ENCODE data around the gene SPARC. TPM values are rescaled to one million over a fixed set of nuclear protein-coding genes. Genes with fewer than 3 reads are reported as not detected.
"Not testable (repeated sequence)": the region's sequence is repeated elsewhere in the genome, so short reads cannot be mapped to it uniquely, and the experiment has no call there.

SPARC gene
- polyA plus RNA-seq, 1 donor, result 1,957 TPM

DNA sequence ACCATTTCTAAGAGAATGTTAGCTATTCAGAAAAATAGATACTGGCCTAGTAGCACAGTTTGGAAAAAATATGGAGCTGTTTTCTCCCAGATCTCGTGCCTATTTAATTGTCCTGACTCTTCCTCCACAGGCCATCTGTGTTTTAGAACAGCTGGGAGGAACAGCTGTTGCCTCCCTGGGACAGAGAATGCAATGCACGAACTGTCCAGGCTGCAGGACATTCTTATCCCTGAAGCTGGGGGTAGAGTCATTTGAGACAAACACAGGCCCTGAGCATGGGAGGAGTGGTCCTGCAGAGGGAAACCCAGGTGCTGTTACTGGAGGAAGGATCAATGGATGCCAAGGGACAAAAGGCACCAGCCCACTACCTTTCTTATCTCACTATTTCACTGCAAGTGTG lies 20.9 kb upstream of the SPARC start:
- DNase-seq, result no peak

DNA sequence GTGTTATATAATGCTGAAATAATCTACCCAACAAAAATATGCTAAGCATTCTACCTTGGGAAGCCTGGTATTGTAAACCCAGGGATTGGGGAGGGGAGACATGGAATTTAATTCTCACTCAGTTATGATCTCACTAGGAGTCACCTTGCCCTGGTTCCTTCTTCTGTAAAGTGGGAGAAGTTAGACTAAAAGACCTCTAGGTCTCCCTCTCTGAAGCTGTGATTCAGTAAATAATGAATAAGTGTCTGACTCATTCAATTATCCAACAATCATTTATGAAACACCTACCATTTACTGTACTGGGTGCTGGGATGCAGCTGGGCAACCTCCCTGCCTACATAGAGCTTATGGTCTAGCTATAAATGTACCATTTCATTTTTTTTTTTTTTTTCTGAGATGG lies 20.2 kb upstream of the SPARC start:
- no peak for DNase-seq

DNA sequence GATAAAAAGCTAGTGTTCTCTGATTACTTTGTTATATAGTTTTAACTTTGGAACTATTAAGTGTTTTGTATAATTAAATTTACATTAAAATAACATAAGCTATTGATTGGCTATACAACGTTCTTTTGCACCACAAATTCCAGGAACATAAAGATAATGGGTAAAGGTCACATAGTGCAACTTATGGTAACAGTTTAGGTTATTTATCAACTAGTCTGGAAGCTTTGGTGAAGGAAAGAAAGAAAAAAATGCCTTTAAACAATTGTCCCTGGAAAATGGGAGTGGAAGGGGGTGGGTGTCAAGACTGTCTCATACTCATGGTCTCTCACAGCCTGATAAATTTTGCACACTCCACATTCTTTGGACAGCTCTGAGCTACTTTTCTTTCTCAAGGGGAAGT lies 17.1 kb upstream of the SPARC start:
- DNase-seq, result no peak

DNA sequence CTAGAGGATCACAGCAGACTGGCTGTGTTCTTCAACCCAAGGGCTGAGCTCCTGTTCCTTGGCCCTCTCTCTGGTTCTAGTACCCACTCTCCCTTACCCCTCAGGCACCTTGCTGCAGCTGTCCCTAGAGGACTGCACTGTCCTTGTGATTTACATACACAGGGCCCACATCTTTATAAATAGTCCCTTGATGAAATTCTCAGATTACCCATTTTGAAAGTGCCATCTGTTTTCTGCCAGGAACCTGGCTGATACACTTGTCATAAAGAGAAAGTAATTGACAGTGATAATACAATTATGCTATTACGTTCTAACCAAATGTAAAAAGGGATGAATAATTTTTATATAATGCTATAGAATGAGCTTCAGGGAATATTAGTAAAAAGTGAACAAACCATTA lies 16.5 kb upstream of the SPARC start:
- DNase-seq, result no peak

DNA sequence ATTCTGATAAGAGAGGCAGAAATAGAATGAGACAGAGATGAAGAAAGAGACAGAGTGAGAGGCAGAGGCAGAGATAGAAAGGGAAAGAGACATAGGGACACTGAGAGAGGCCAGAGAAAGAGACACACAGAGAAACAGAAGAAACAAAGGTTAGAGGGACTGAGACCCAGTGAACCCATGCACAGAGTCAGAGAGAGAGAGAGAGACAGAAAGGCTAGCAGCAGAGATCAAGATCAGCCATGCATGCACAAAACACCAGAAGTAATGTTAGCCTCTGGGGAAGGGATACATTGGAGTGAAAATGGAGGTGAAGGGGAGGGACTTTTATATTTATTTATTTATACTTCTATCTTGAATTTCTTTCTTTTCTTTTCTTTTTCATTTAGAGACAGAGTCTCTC lies 14.1 kb upstream of the SPARC start:
- DNase-seq, result no peak

DNA sequence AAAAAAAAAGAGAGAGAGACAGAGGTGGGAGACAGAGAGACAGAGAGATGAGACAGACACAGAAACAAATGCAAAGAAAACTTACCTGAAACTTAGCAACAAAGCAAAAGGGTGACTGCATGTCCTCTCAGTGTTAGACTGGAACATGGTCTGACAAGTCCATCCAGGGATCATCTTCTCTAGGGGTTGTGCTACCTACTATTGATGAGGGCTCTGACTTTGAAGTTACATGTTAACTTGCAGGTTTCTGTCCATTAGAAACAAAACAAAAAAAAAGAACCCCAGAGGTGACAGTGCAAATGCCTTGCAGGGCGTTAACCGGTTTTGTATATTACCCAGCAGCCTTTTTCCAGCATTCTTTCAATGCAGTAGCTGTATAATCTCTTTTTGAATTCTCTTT lies 13.6 kb upstream of the SPARC start:
- DNase-seq, result no peak

DNA sequence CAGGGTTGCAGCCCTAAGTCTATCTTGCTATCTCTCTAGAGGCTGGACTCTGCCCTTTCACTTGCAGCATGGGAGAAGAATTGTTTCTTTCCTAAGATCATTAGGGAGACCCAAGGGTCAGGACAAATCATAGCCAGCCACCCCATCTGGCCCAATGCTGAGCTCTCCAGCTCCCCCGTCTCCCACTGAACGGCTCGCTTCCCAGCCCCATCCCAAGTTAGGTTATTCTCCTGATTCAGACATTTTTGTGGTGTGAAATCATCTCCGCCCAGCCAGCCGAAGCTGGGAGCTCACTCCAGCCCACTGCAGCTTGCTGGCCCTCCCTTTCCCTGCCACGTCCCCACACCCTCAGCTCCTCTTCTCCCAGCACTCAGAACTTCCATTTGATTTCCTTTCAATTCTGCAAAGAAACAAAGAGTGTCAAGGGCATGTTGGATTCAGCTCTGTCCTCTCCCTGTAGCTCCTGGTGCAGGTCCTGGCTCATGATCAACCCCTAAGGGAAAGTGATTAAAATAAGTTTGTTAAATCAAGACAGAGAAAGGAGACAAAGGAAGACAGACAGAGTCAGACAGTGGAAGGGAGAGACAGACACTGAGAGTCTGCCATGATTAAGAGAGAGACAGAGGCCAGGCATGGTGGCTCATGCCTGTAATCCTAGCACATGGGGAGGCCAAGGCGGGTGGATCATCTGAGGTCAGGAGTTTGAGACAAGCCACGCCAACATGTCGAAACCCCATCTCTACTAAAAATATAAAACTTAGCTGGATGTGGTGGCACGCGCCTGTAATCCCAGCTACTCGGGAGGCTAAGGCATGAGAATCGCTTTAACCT lies 12.6 kb upstream of the SPARC start:
- peak; percentile 79 for DNase-seq

DNA sequence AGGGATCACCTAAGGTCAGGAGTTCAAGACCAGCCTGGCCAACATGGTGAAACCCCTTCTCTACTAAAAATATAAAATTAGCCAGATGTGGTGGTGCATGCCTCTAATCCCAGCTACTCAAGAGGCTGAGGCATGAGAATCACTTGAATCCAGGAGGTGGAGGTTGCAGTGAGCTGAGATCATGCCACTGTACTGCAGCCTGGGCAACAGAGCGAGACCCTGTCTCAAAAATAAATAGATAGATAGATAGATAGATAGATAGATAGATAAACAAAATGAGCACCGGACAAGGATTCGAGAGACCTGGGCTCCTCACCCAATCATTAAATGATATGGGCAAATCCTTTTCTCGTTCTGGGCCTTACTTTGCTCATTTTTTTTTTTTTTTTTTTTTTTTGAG lies 11.4 kb upstream of the SPARC start:
- not testable (repeated sequence) for DNase-seq

DNA sequence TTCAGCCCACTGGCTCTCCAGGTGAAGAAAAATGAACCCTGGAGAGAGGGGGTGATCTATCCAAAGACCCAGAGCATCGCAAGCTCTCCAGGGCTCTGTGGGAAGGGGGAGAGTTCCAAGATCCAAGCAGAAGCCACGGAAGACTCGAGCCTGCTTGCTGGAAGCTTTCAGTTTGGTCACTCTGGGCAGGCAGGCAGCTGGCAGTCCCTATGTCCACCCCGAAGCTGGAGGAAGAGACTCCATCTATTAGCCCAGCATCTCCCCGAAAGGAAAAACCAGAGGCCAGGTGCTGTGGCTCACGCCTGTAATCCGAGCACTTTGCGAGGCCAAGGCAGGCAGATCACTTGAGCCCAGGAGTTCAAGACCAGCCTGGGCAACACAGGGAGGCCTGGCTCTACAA lies 10.7 kb upstream of the SPARC start:
- no peak for DNase-seq

DNA sequence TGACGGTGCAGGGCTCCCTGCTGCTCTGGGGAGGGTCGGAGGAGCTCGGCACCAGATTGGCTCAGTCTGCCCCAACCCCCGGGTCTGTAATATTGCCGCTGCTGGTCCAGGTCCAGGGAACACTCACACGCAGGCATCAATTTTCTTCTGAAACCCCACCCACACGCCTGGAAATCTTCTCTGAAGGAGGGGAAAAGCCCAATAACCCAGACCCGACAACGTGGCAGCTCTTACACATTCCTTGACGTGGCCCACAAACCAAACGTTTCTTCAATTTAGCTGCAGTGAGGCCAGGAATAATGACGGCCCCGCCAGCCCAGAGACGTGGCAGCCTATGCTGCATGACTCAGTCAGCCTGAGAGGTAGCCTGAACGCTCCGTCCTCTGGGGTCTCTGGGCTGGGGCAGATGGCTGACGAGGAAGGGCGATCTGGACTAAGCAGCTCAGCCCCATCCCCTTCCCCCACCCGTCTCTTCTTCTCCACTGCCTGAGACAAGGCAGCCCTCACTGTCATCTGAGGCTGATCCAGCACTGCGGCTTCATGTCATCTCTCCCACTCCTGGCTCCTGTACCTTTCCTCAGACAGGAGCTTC lies 9.9 kb upstream of the SPARC start:
- no peak for DNase-seq

DNA sequence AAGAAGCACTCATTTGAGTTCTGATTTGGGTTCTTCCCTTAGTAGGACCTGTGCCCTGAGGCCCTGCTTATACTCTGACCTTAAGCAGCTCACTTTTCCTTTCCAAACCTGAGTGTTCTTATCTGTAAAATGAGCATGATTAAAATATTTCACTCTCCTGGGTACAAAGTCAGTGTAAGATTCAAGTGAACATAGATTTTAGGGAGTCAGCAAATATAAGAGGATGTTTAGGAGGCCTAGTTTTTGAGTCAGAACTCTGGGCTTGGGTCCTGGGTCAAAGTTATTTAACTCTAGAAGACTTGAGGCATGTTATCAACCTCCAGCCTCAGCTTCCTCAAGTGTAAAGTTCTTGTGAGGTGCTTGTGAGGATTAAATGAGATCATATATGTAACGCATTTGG lies 8.7 kb upstream of the SPARC start:
- DNase-seq, result no peak

DNA sequence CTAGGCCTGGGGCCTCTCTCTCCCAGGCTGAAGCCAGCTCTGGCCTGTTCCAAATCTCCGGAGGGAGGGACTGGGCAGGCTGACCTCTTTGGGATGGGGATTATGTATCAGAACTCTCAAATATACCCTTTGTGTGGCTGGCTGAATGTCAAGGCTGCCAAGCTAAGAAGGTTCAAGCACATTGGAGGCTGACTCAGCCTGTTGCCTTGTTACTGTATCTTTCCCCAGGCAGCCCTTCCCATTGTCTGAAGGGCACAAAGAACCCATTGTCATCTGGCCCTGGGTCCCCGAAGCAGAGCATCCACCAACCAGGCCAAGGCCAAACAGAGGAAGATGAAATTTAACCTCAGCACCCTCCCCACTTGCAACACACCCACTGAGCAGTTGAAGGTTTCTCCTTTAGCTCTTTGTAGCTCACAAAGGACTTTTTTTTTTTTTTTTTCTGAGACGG lies 7.3 kb upstream of the SPARC start:
- DNase-seq, result no peak

DNA sequence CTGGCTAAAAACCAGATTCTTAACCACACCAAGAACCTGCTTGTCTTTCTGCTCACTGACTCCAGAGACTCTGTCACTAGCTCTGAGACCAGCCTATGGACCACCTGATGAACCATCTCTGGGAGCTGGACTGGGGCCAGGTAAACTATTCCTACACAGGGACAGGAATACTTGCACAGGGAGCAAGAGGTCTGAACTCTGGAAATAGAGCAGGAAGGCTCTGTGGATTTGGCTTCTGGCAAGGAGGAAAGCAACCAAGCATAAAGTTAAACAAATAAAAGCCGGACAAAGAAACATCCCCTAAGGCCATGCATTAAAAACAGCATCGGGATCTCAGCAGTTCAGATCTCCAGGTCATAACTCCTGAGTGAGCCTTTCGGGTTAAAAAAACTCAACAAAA lies 5.6 kb upstream of the SPARC start:
- DNase-seq, result no peak

DNA sequence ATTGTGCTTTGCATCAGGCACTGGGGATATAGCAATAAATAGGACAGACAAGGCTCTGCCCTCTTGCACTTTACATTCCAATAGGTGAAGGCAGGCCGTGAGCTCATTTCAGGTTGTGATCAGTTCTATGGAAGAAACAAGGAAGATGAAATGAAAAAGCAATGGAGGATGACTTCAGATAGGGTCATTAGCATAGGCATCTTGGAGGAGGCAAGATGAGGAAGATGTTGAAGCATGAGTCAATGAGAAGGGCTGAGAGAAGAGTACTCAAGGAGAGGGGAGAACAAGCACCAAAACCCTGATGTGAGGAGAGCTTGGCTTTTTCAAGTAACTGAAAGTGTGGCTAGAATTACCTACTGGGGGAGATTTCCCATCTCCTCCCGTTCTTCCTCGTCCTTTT lies 5.0 kb upstream of the SPARC start:
- DNase-seq, result no peak

DNA sequence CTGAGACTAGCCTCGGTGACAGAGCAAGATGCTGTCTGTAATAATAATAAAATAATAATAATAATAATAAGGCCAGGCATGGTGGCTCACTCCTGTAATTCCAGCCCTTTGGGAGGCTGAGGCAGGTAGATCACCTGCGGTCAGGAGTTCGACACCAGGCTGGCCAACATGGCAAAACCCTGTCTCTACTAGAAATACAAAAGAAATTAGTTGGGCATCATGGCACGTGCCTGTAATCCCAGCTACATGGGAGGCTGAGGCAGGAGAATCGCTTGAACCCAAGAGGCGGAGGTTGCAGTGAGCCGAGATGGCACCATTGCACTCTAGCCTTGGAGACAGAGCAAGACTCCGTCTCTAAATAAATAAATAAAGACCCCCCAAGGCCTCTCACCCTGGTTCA lies 2.9 kb upstream of the SPARC start:
- not testable (repeated sequence) for DNase-seq

DNA sequence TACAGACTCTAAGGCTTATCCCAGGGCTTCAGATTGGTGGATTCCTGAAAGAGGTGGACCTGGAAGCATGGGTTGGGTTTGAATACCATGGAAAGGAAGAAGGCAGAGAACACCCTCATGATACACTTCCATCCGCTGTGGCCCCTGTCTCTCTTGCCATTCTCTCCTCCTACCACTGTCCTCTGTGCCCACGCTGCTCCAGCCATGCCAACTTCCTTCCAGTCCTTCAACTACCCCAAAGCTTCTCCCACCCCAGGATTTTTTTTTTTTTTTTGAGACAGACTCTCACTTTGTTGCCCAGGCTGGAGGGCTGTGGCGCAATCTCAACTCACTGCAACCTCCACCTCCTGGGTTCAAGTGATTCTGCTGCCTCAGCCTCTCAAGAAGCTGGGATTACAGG lies 1.7 kb upstream of the SPARC start:
- DNase-seq, result no peak

DNA sequence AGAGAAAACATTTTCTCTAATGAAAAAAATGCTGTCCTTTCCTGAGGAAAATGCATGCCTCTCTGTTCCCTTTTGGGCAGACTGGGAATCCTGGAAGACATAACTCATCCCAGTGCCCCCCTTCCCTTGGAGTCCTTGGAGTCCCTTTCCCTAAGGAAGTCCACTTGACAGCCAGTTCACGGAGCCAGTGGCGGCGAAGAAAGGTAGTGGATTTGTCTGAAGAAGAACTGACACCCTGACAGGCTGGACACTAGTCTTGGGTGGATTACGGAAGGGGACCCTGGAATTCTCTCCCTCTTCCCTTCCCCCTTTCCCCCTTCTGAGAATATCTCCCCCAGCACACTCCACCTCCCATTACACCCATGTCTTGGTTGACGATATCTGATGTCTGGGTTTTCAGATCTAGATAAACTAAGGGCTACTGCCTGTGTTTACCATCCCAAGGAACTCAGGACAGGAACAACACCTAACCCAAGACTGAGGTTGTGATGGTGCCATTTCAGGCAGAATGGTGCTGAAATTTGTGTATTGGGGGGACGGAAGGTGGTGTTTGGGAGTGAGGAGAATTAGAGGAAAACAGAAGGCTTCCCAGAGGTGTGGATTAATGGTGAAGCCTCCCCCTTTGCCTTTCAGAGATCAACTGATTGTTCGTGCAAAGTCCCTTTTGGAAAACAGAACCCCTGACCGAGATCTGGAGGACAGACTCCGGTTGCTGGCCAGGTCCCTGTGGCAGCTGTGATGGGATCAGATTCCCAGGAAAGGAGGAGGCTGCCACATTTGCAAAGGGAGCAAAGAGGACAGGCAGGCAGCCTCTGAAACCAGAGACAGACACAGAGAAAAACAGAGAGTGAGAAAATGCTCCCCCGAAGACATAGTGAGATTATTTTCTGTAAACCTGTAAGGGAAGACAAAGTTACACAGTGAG lies 704 bp downstream of the SPARC start:
- no peak for DNase-seq

DNA sequence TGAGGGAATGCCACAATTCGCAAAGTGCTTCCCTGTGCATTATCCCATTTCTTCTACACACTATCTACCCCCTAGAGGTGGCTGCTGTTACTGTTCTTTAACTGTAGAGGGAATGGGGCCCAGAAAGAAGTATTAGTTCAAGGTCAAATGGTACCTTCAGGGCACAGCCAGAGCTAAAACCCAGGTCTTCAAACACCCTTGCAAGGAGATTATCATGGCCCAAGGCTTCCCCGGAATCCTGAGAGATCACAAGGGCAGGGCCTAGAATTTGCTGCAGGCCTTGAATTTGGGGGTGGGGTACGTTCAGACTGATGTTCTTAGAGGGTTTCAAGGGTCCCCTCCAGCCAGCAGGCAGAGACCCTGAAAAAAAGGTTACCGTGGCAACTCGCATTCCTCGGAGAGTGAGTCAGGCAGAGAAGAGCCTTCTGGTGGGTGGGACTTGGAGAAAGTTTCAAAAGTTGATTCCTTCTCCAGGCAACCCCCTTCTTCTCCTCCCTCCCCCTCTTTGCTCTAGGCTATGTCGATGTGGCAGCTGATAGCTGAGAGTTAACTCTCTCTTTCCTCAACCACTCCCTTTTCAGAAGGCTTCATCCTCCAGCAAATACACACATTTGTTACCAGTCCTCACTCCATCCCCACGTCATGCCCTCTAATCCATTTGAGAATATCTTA lies 1.9 kb downstream of the SPARC start:
- DNase-seq, result peak; percentile 92

DNA sequence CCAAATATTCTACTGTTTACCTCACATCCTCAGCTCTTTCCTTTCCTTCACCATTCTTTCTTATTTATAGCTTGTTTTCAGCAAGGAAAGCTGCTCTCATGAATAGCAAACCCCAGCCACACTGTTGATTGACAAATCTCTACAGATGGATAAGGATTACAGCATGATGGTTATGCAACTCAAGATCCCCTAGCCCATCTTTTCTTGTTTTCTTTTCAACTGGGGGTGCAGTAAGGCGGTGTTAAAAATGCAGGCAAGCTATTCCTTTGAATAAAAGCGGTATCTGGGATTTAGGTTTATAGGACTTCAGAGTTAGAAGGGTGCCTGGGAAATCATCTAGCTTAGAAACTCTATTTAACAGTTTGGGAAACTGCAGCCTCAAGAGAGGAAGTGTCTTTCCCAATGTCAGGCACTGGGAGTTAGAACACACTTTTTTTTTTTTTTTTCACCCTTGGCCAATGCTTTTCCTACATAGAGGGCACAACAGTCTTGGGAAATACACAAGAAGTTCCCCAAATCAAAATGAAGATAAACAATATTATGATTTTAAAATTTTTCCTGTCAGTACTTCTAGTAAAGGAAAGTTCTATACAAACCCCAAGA lies 2.6 kb downstream of the SPARC start:
- no peak for DNase-seq

DNA sequence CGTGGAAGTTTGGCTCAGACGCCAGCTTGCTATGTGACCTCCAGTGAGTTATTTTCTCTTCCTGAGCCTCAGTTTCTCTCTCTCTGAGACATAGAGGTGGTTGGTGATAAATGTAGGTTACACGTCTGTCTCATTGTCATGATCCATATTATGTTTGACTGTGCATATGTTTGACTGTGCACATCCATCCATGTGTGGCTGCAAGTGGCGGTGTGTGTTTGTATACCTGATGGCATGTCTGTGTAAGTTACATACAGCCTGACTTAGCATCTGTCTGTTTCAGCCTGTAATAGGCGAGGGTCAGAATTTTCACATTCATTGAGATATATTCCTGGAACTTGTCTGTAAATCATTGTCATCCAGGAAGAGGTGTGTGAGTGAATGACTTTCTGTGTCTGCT lies 3.3 kb downstream of the SPARC start:
- no peak for DNase-seq

DNA sequence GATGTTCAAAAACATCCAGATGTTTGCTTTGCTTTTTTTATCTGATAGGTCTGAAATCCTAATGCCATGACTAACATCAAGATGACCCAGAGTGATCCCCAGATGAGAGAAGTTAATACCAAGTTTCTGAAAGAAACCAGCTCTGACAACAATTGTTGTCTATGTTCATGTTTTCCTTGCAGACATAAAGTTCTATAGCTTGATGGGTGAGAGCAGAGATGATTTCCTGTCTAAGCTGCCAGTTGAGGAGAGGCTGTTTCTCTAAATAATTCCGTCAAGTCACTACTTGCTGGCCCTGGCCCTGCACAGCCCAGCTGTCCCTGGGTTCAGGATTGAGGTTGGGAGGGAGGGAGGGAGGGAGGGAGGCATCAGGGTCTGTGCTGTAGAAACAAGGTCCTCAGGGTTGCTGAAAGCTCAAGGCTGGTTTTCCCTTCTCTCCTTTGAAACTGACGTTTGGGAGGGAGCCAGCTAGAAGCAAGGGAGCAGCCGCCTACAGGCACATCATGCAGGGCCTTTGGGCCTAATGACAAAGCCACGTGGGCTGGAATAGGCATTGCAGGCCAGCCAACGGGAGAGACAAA lies 3.9 kb downstream of the SPARC start:
- DNase-seq, result no peak

DNA sequence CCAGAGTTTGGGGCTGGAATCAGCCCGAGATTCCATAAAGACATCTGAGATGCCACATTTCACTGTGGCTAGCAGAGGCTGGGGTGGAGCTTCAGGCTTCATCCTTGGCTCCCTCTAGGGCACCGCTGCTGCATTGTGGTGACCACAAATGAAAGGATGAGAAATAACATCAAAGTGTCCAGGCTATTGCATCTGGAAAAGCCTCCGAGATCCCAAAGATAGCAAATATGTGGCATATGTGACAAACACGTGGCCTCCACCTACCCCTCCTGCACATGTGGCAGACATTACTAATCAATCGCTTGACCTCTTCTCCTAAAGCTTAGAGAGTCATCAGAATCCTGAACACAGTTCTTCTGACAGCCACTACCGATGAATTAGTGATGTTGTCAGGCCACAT lies 4.5 kb downstream of the SPARC start:
- DNase-seq, result no peak

All from left kidney (tissue), 2 donors.